GM12878 (cell line): ENCODE data around the gene DYRK4. TPM values are rescaled to one million over a fixed set of nuclear protein-coding genes. Genes with fewer than 3 reads are reported as not detected.

Experiments
- ATAC-seq: fragments of 200-7000 bp; cut with Tn5 transposase; 3 replicates; pipeline ENCODE4 v1.9.1; 2020; ENCODE audit warnings: mild to moderate bottlenecking, moderate library complexity
- BruUV-seq: library from RNA; stranded (reverse); fragments of 400-500 nt; replicated peaks from 2 replicates; lab custom pipeline; 2021; lab: Mats Ljungman, UMichigan
- CTCF ChIA-PET: fragments of 300-600 bp; sonication (Branson Sonifier 250); formaldehyde crosslinking; extraction: SDS; loops from one replicate; lab custom pipeline; 2021; ENCODE audit warnings: inconsistent platforms; lab: Yijun Ruan, JAX
- POLR2A ChIA-PET: fragments of 350-600 bp; formaldehyde crosslinking; extraction: SDS; loops from one replicate; lab custom pipeline; 2021; ENCODE audit warnings: inconsistent platforms; lab: Charles Lee
- RAD21 ChIA-PET: fragments of 300-600 bp; sonication (Branson Sonifier 250); formaldehyde crosslinking; loops from one replicate; lab custom pipeline; 2023; ENCODE audit warnings: antibody characterized with exemption; ENCODE audit not compliant: unreplicated experiment; lab: Charles Lee
- SMC1A ChIA-PET: fragments of 300-600 bp; sonication (Branson Sonifier 250); formaldehyde crosslinking; loops from one replicate; lab custom pipeline; 2023; ENCODE audit not compliant: unreplicated experiment, uncharacterized antibody; lab: Charles Lee
- DNase-seq: peaks from one replicate; pipeline ENCODE4 v3.0.0-alpha.2; 2011; ENCODE audit warnings: low read depth, low spot score
- FAIRE-seq: peaks from 3 replicates; lab custom pipeline; 2011; peaks lifted over from hg19 to GRCh38; lab: Jason Lieb, UNC
- H2AFZ ChIP-seq: 2 replicates; pipeline ENCODE4 v1.6.0; 2011; ENCODE audit warnings: low read depth, low read length, control low read depth; ENCODE audit not compliant: control insufficient read depth
- H3K27ac ChIP-seq: 2 replicates; pipeline ENCODE4 v1.5.1; 2011; ENCODE audit warnings: control low read depth; ENCODE audit not compliant: control insufficient read depth, insufficient read depth
- H3K27me3 ChIP-seq, 2 experiments: replicated peaks in 1 of 2; 2 replicates each; pipeline versions ENCODE4 v1.6.0 to v1.6.1; 2011; ENCODE audit warnings: low read length in 1 of 2; ENCODE audit not compliant: control insufficient read depth in 2 of 2, insufficient read depth in 2 of 2
- H3K36me3 ChIP-seq, 2 experiments: 2 replicates each; pipeline ENCODE4 v1.5.1; 2011; ENCODE audit warnings: low read length in 1 of 2; ENCODE audit not compliant: control insufficient read depth in 2 of 2, insufficient read depth in 2 of 2
- H3K4me1 ChIP-seq: 2 replicates; pipeline ENCODE4 v1.6.1; 2011; ENCODE audit warnings: mild to moderate bottlenecking, low read length, moderate library complexity, mixed read lengths; ENCODE audit not compliant: control insufficient read depth, insufficient read depth
- H3K4me2 ChIP-seq: 2 replicates; pipeline ENCODE4 v1.6.0; 2011; ENCODE audit warnings: control low read depth; ENCODE audit not compliant: control insufficient read depth, insufficient read depth
- H3K4me3 ChIP-seq: fragments of 200-600 bp; sonication (generic); 2 replicates; pipeline ENCODE4 v1.5.1; 2016
- H3K79me2 ChIP-seq: 2 replicates; pipeline ENCODE4 v1.6.0; 2011; ENCODE audit warnings: low read length; ENCODE audit not compliant: control insufficient read depth, insufficient read depth
- H3K9ac ChIP-seq: 2 replicates; pipeline ENCODE4 v1.8.0; 2011; ENCODE audit warnings: low read length, control low read depth, mixed read lengths; ENCODE audit not compliant: control insufficient read depth, insufficient read depth
- H3K9me3 ChIP-seq: replicated peaks from 3 replicates; pipeline ENCODE4 v1.5.1; 2011; ENCODE audit warnings: mild to moderate bottlenecking, low read length; ENCODE audit not compliant: control insufficient read depth, insufficient read depth
- H4K20me1 ChIP-seq: 2 replicates; pipeline ENCODE4 v1.6.0; 2011; ENCODE audit not compliant: control insufficient read depth, insufficient read depth
- E4F1 ChIP-seq: fragments of 450-650 bp; IDR thresholded peaks from 2 replicates; pipeline ENCODE4 v1.6.1; 2018; ENCODE audit warnings: borderline replicate concordance, mild to moderate bottlenecking; ENCODE audit not compliant: partially characterized antibody
- HDAC2 ChIP-seq: fragments of 200-600 bp; sonication (generic); IDR thresholded peaks from 2 replicates; pipeline ENCODE4 v1.6.1; 2017
- POLR2A ChIP-seq: IDR thresholded peaks from 2 replicates; pipeline ENCODE4 v1.6.1; 2011; ENCODE audit warnings: low read depth, mild to moderate bottlenecking, low read length
- USF2 ChIP-seq: IDR thresholded peaks from 2 replicates; pipeline ENCODE4 v1.6.1; 2011; ENCODE audit warnings: low read depth, low read length, improper control_type of control experiment, borderline replicate concordance
- ZNF207 ChIP-seq: fragments of 450-650 bp; IDR thresholded peaks from 2 replicates; pipeline ENCODE4 v1.6.1; 2014; ENCODE audit warnings: antibody characterized with exemption, mild to moderate bottlenecking, borderline replicate concordance
- ZSCAN29 ChIP-seq: fragments of 450-650 bp; IDR thresholded peaks from 2 replicates; pipeline ENCODE4 v1.6.1; 2017; ENCODE audit warnings: mild to moderate bottlenecking, moderate library complexity
- WGBS: methylation state at CpG from one replicate; pipeline ENCODE4 v1.1.6; 2016; ENCODE audit warnings: low lambda C conversion rate; ENCODE audit not compliant: insufficient replicate concordance, insufficient coverage; ENCODE audit errors: missing lambda C conversion rate; 5-methylcytosine and 5-hydroxymethylcytosine counted together
- in situ Hi-C: fragments of 300-500 bp; cut with MboI; formaldehyde crosslinking; loops from 9 replicates; pipeline ENCODE4 v1.14.3; 2018; ENCODE audit warnings: mixed read lengths
- intact Hi-C: fragments of 100-400 bp; cut with micrococcal nuclease; formaldehyde crosslinking; loops from one replicate; pipeline ENCODE4 v1.14.2; 2022; ENCODE audit not compliant: unreplicated experiment
- polyA plus RNA-seq, 11 experiments: library from polyadenylated mRNA; depleted of rRNA in 4 of 11; unstranded in 6 of 11; stranded (reverse) in 5 of 11; fragments of >200 nt; fragmentation: Nextera tagmentation in 4 of 11; fragmentation: Illumina TruSeq in 1 of 11; extraction: Ambion mirVana in 4 of 11; extraction: Trizol in 1 of 11; gene quantifications; 1 replicate in 1 of 11; 2 replicates in 10 of 11; pipeline versions ENCODE4 v1.2.1 to v1.2.3, GENCODE V29; 2011 to 2016; ENCODE audit warnings: inconsistent platforms in 2 of 11, missing spikeins in 2 of 11, low read depth in 1 of 11
- total RNA-seq, 4 experiments: library from RNA; depleted of rRNA in 3 of 4; stranded (reverse); fragments of >200 nt in 3 of 4; fragmentation: Illumina TruSeq in 1 of 4; extraction: Trizol in 1 of 4; gene quantifications; 2 replicates each; pipeline versions ENCODE4 v1.2.1 to v1.2.3, GENCODE V29; 2013 to 2021
- TF ChIP-seq, protein P1 (sequence below): fragments of 450-650 bp; IDR thresholded peaks from 2 replicates; pipeline ENCODE4 v1.6.1; 2018; ENCODE audit warnings: mild to moderate bottlenecking, low read depth, moderate library complexity; ENCODE audit not compliant: partially characterized antibody

DYRK4 gene
- total and polyA plus RNA-seq, 10 of the 15 experiments (the other 5 are each of a cell fraction or from before 2014, with no cell fraction given) = 30.8 to 66.7 (median 46.8) TPM

GRCh38 chr12:4609071-4609470 lies 47.1 kb downstream of the DYRK4 start:
- TF ChIP-seq HDAC2 (no peak), ZNF207 (no peak), ZSCAN29 (no peak), E4F1 (no peak), POLR2A (no peak), USF2 (no peak)
- TF ChIP-seq, protein P1, sequence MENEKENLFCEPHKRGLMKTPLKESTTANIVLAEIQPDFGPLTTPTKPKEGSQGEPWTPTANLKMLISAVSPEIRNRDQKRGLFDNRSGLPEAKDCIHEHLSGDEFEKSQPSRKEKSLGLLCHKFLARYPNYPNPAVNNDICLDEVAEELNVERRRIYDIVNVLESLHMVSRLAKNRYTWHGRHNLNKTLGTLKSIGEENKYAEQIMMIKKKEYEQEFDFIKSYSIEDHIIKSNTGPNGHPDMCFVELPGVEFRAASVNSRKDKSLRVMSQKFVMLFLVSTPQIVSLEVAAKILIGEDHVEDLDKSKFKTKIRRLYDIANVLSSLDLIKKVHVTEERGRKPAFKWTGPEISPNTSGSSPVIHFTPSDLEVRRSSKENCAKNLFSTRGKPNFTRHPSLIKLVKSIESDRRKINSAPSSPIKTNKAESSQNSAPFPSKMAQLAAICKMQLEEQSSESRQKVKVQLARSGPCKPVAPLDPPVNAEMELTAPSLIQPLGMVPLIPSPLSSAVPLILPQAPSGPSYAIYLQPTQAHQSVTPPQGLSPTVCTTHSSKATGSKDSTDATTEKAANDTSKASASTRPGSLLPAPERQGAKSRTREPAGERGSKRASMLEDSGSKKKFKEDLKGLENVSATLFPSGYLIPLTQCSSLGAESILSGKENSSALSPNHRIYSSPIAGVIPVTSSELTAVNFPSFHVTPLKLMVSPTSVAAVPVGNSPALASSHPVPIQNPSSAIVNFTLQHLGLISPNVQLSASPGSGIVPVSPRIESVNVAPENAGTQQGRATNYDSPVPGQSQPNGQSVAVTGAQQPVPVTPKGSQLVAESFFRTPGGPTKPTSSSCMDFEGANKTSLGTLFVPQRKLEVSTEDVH = no peak
- Histone ChIP-seq H3K9ac (no peak overlapping the region), H3K4me3 (no peak overlapping the region), H3K36me3 (peaks cover 1 to 14% of the 10 kb centered on the region in 2 experiments; a peak in 3 of 4 replicates), H3K79me2 (peaks cover 9% of the 10 kb centered on the region), H3K27me3 (no peaks in the 10 kb centered on the region), H3K27ac (no peak overlapping the region), H3K4me1 (no peaks in the 10 kb centered on the region), H2AFZ (no peak overlapping the region), H3K4me2 (no peak overlapping the region), H3K9me3 (no peaks in the 10 kb centered on the region), H4K20me1 (no peaks in the 10 kb centered on the region)
- ChIA-PET CTCF (interaction anchor here (0.9 kb wide), 1 partner anchor 45 kb away, joined by 3 read pairs; no protein-coding TSS in a partner anchor), SMC1A (no interaction called here), POLR2A (no interaction called here), RAD21 (no interaction called here)
- no TSS peak for BruUV-seq
- intact Hi-C loops = loop anchor here (10.0 kb wide), 1 partner anchor 146 kb away; no protein-coding TSS in a partner anchor
- FAIRE-seq (no peak), DNase-seq (no peak), ATAC-seq (no peak)
- WGBS = 94% methylated on average over 9 of the region's 9 CpGs
- in situ Hi-C loops = no loop called here
